Fibroblast of mammary gland (primary cell): ENCODE results near the gene PHIP.
"Not testable (repeated sequence)": the region's sequence is repeated elsewhere in the genome, so short reads cannot be mapped to it uniquely, and the experiment has no call there.

ENCODE experiments used
- DNase-seq: peaks from one replicate; pipeline ENCODE4 v3.0.0-alpha.2; 2010; ENCODE audit warnings: low read depth
- H3K4me3 ChIP-seq: 2 replicates; pipeline ENCODE4 v1.5.1; 2011; ENCODE audit warnings: low read depth, mild to moderate bottlenecking, low read length, moderate library complexity; ENCODE audit not compliant: control insufficient read depth
- TF ChIP-seq, protein P1 (sequence below): conservative IDR thresholded peaks from 2 replicates; pipeline ENCODE4 v1.5.1; 2011; ENCODE audit warnings: low read depth, low read length, inconsistent platforms; ENCODE audit not compliant: control insufficient read depth, insufficient read depth

Gene PHIP

DNA sequence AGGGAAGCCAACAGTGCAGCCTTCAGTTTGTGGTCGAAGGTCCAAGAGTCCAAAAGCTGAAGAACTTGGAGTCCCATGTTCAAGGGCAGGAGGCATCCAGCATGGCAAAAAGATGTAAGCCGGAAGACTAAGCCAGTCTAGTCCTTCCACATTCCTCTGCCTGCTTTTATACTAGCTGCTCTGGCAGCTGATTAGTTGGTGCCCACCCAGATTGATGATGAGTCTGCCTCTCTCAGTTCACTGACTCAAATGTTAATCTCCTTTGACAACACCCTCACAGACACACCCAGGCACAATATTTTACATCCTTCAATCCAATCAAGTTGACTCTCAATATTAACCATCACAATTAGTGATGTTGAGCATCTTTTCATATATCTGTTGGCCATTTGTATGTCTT is 23.1 kb upstream of the PHIP start:
- TF ChIP-seq, protein P1, sequence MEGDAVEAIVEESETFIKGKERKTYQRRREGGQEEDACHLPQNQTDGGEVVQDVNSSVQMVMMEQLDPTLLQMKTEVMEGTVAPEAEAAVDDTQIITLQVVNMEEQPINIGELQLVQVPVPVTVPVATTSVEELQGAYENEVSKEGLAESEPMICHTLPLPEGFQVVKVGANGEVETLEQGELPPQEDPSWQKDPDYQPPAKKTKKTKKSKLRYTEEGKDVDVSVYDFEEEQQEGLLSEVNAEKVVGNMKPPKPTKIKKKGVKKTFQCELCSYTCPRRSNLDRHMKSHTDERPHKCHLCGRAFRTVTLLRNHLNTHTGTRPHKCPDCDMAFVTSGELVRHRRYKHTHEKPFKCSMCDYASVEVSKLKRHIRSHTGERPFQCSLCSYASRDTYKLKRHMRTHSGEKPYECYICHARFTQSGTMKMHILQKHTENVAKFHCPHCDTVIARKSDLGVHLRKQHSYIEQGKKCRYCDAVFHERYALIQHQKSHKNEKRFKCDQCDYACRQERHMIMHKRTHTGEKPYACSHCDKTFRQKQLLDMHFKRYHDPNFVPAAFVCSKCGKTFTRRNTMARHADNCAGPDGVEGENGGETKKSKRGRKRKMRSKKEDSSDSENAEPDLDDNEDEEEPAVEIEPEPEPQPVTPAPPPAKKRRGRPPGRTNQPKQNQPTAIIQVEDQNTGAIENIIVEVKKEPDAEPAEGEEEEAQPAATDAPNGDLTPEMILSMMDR = no peak

DNA sequence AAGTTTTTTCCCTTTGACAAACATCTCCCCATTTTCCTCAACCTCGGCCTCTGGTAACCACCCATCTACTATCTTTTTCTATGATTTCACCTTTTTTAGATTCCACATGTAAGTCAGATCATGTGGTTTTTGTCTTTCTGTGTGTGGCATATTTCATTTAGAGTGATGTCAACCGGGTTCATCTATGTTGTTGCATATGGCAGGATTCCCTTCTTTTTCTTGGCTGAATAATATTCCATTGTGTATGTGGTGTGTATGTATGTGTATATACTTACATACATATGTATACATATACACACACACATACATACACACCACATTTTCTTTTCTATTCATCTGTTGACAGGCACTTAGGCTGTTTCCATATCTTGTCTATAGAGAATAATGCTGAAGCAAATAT is 22.2 kb upstream of the PHIP start:
- H3K4me3 ChIP-seq = no peak overlapping the region
- no peak for DNase-seq
- TF ChIP-seq, protein P1 = no peak

More for the DNA sequence above, 23.1 kb upstream of the PHIP start:
- H3K4me3 ChIP-seq = no peak overlapping the region
- DNase-seq = no peak

DNA sequence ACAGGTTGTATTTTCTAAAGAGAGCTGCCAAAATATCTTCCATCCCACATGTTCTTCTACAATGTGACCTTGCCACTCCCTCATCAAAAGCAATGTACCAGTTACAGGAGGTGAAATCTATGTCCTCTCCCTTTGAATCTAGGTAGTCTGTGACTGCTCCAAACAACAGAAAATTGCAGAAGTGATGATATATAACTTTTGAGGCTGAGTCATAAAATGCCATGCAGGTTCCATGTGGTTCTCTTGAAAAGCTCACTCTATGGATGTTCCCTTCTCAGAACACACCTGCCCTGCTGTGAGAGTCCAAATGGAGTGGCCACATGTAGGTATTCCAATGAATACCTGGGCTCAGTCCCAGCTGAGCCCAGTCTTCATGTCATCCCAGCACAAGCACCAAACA is 16.9 kb upstream of the PHIP start:
- no peak for DNase-seq
- no peak overlapping the region for H3K4me3 ChIP-seq
- TF ChIP-seq, protein P1 = no peak

DNA sequence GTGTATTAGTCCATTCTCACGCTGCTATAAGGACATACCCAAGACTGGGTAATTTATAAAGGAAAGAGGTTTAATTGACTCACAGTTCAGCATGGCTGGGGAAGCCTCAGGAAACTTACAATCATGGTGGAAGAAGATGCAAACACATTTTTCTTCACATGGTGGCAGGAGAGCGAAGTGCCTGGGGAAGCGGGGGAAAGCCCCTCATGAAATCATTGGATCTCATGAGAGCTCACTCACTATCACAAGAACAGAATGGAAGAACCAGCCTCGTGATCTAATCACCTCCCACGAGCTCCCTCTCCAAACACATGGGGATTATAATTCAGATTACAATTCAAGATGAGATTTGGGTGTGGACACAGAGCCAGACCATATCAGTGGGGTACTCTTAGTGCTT is 13.7 kb upstream of the PHIP start:
- H3K4me3 ChIP-seq, DNase-seq: not testable (repeated sequence)

DNA sequence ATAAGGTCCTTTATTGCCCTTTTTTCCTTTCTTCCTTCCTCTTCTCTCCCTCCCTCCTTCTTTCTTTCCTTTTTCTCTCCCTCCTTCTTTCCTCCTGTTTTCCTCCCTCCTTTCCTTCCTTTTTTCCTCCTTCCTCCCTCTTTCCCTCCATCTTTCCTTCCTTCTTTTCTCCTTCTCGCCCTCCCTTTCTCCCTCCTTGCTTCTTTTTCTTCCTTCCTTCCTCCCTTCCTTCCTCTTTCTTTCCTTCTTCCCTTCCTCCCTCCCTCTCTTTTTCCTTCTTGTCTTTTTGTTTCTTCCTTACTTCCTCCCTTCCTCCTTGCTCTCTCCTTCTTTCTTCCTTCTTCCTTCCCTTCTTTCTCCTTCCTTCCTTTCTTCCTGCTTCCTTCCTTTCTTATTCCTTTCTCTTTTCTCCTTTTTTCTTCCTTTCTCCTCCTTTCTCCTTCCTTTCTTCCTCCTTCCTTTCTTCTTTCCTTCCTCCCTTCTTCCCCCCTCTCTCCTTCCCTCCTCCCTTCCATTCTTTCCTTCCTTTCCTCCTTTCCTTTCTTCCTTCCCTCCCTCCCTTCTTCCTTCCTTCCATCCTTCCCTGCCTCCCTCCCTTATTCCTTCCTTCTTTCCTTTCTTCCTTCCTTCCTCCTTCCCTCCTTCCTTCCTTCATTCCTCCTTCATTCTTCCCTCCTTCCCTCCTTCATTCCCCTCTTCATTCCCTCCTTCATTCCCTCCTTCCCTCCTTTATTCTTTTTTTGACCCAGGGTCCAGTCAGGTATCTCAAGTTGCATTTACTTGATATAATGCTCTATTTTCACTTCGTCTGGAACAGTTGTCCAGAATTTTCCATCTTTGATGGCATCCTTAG is 11.7 kb upstream of the PHIP start:
- DNase-seq = no peak
- H3K4me3 ChIP-seq = no peak overlapping the region
- TF ChIP-seq, protein P1 = no peak

DNA sequence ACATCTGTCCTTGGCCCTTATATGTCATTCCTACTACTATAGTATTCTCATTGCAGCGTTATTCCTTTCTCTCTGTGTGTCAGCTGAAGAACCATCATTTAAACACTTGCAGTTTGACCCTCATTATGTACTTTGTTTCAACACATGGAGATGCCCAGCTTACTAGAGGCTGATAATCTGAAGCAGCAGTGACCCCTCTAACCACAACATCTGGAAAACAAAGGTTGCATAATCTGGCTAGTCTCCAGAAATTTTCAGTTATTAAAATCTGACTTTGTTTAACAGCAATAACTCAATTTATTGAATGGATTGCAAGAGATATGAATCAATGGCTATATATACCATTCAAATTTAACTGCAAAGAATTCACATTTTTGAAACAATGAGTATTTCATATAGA is 6.6 kb upstream of the PHIP start:
- no peak overlapping the region for H3K4me3 ChIP-seq
- peak; percentile 42 for DNase-seq
- TF ChIP-seq, protein P1 = no peak

DNA sequence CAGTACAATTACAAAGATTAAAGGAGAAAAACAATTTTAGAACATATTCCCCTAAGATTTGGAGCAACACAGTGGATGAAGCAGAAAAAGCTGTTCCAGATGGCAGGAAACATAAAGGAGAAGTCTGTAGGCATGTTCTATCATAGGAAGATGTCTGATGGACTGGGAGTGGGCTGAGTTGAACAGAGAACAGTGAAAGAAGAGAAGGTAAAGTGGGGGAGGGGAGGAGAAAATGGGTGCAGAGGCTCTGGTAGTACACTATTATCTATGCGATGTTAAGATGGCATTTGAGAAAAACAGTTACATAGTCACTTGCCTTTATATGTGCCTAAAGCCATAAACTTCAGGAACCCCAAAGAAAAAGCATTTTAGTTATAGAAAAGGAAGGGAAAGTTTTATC is 4.2 kb upstream of the PHIP start:
- DNase-seq = no peak
- H3K4me3 ChIP-seq = no peak overlapping the region
- TF ChIP-seq, protein P1 = no peak
